HG03066 (cell line): Measurements from ENCODE around the gene JUNB.

Experiments
- ATAC-seq: cut with Tn5 transposase; IDR thresholded peaks from one replicate; pipeline ENCODE4 v1.9.1; 2021; ENCODE audit warnings: low read depth; ENCODE audit not compliant: unreplicated experiment

JUNB gene

GRCh38 chr19:12791345-12792050 is at the start of gene JUNB:
Gene JUNB, plus strand, starts transcription at chr19:12791486. Its CDS starts 286 bp downstream, at chr19:12791772.
- ATAC-seq = no peak

GRCh38 chr19:12745166-12745897 is 46.0 kb upstream of the JUNB start:
- no peak for ATAC-seq

GRCh38 chr19:12748489-12748888 is 42.8 kb upstream of the JUNB start:
- ATAC-seq = no peak

GRCh38 chr19:12749938-12750521 is 41.3 kb upstream of the JUNB start:
- ATAC-seq = no peak

- no peak for ATAC-seq
Observed at GRCh38 chr19:12750851-12751250, 40.4 kb upstream of the JUNB start.

GRCh38 chr19:12751635-12752034 is 39.7 kb upstream of the JUNB start, which contains the start of gene BEST2:
Gene BEST2, plus strand, starts transcription at chr19:12751791. Its CDS starts 802 bp downstream, at chr19:12752593.
- no peak for ATAC-seq

GRCh38 chr19:12752056-12752781 is 39.1 kb upstream of the JUNB start:
- no peak for ATAC-seq

GRCh38 chr19:12754465-12755196 is 36.7 kb upstream of the JUNB start:
- no peak for ATAC-seq

- no peak for ATAC-seq
Observed at GRCh38 chr19:12756150-12756883, 35.0 kb upstream of the JUNB start.

- ATAC-seq = no peak
Observed at GRCh38 chr19:12757544-12758274, 33.6 kb upstream of the JUNB start.

- ATAC-seq = no peak
Observed at GRCh38 chr19:12759686-12760085, 31.6 kb upstream of the JUNB start.

- no peak for ATAC-seq
Observed at GRCh38 chr19:12763100-12763499, 28.2 kb upstream of the JUNB start.

- ATAC-seq = no peak
Observed at GRCh38 chr19:12764698-12765097, 26.6 kb upstream of the JUNB start.

- no peak for ATAC-seq
Observed at GRCh38 chr19:12766051-12766521, 25.2 kb upstream of the JUNB start.

GRCh38 chr19:12767150-12767549 is 24.1 kb upstream of the JUNB start:
- no peak for ATAC-seq

- no peak for ATAC-seq
Observed at GRCh38 chr19:12767666-12768065, 23.6 kb upstream of the JUNB start.

GRCh38 chr19:12769689-12770088 is 21.6 kb upstream of the JUNB start:
- no peak for ATAC-seq

- no peak for ATAC-seq
Observed at GRCh38 chr19:12770922-12771321, 20.4 kb upstream of the JUNB start.

GRCh38 chr19:12772323-12772722 is 19.0 kb upstream of the JUNB start:
- no peak for ATAC-seq
